GM06990 (cell line): Measurements from ENCODE around the gene APEH.

Source experiments
- DNase-seq: peaks from one replicate; pipeline ENCODE4 v3.0.0-alpha.2; 2011; ENCODE audit not compliant: insufficient read length; ENCODE audit errors: extremely low read depth
- H3K27me3 ChIP-seq: replicated peaks from 2 replicates; pipeline ENCODE4 v1.6.0; 2011; ENCODE audit warnings: low read length; ENCODE audit not compliant: control insufficient read depth, insufficient read depth
- H3K36me3 ChIP-seq: 2 replicates; pipeline ENCODE4 v1.5.1; 2011; ENCODE audit warnings: low read length; ENCODE audit not compliant: control insufficient read depth, insufficient read depth
- H3K4me3 ChIP-seq: replicated peaks from 2 replicates; pipeline ENCODE4 v1.5.1; 2011; ENCODE audit warnings: low read depth, mild to moderate bottlenecking, control low read depth, low read length
- CTCF ChIP-seq: IDR thresholded peaks from 2 replicates; pipeline ENCODE4 v1.5.1; 2011; ENCODE audit warnings: low read length, control low read depth, mild to moderate bottlenecking, inconsistent platforms; ENCODE audit not compliant: insufficient read depth, poor library complexity, severe bottlenecking

APEH gene

GRCh38 chr3:49668414-49668797 lies 5.7 kb upstream of the APEH start:
- TF ChIP-seq CTCF = peak; percentile 3
- no peak for DNase-seq

GRCh38 chr3:49668861-49669260 lies 5.3 kb upstream of the APEH start:
- TF ChIP-seq CTCF = no peak
- no peak for DNase-seq

More at GRCh38 chr3:49668414-49668797, 5.7 kb upstream of the APEH start:
- Histone ChIP-seq H3K4me3 (no peak overlapping the region), H3K36me3 (no peaks in the 10 kb centered on the region), H3K27me3 (no peaks in the 10 kb centered on the region)

DNA sequence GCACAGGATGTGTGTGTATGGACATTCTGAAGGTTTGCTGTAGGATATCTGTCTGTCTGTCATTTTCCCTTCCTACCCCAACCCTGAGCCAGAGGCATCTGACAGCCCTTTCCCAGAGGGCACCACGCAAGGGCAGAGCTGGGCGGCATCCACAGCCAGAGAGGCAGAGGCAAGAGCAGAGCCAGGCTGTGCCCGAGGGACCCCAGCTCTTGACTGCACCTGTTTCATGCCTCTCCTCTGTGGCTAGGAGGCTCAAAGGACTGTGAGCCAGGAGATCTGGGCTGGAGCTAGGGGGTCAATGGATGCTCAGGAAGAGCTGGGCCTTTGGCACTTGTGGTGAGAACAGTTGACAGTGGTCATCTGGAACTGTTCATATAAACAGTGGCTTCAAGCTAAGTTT lies 4.8 kb upstream of the APEH start:
- no peak for TF ChIP-seq CTCF
- no peaks in the 10 kb centered on the region for H3K27me3 ChIP-seq
- no peak for DNase-seq
- no peak overlapping the region for H3K4me3 ChIP-seq
- no peaks in the 10 kb centered on the region for H3K36me3 ChIP-seq

More at GRCh38 chr3:49668861-49669260, 5.3 kb upstream of the APEH start:
- Histone ChIP-seq H3K36me3 (no peaks in the 10 kb centered on the region), H3K27me3 (no peaks in the 10 kb centered on the region), H3K4me3 (no peak overlapping the region)

DNA sequence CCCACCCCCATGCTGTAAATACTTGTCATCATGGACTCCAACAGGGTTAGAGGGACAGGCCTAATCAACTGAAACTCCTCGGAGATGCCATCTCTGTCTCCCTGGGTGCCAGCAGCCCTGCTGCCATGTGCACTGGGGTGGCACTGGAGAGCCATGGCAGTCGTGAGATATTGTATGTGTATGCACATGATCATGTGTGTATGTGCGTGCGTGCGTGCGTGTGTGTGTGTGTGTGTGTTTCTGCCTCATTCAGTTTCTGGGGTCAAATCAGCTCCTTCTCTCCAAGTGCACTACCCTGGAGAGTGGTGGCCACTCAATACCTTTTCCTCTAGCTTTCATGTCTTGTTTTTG lies 3.2 kb upstream of the APEH start:
- peaks cover 3% of the 10 kb centered on the region; the same call in 1 of the 2 replicates for H3K36me3 ChIP-seq
- H3K27me3 ChIP-seq = no peaks in the 10 kb centered on the region
- no peak for DNase-seq
- no peak overlapping the region for H3K4me3 ChIP-seq
- no peak for TF ChIP-seq CTCF

GRCh38 chr3:49671291-49672288 lies 2.6 kb upstream of the APEH start:
- peak; percentile 53 for DNase-seq
- peak; percentile 84 for TF ChIP-seq CTCF
- Histone ChIP-seq H3K27me3 (no peaks in the 10 kb centered on the region), H3K36me3 (peaks cover 8% of the 10 kb centered on the region), H3K4me3 (no peak overlapping the region)
